HG02884 (cell line): ENCODE results near the gene SEC16A.
"Not testable (repeated sequence)": the region's sequence is repeated elsewhere in the genome, so short reads cannot be mapped to it uniquely, and the experiment has no call there.

Experiments used
- ATAC-seq: cut with Tn5 transposase; IDR thresholded peaks from one replicate; pipeline ENCODE4 v1.9.1; 2021; ENCODE audit warnings: mild to moderate bottlenecking, moderate library complexity; ENCODE audit not compliant: unreplicated experiment

SEC16A gene

DNA sequence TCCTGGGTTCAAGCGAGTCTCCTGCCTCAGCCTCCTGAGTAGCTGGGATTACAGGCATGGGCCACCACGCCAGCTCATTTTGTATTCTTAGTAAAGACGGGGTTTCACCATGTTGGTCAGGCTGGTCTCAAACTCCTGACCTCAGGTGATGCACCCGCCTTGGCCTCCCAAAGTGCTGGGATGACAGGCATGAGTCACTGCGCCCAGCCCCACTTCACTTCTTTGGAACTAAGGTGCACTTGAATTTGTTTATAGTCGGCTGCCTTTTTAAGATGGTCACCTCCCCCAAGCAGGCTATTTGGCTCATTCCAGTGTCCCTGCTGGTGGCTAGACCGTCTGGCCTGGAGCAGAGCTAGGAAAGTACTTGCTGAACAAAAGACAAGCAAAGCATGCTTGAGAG lies 57.5 kb downstream of the SEC16A start:
- not testable (repeated sequence) for ATAC-seq

DNA sequence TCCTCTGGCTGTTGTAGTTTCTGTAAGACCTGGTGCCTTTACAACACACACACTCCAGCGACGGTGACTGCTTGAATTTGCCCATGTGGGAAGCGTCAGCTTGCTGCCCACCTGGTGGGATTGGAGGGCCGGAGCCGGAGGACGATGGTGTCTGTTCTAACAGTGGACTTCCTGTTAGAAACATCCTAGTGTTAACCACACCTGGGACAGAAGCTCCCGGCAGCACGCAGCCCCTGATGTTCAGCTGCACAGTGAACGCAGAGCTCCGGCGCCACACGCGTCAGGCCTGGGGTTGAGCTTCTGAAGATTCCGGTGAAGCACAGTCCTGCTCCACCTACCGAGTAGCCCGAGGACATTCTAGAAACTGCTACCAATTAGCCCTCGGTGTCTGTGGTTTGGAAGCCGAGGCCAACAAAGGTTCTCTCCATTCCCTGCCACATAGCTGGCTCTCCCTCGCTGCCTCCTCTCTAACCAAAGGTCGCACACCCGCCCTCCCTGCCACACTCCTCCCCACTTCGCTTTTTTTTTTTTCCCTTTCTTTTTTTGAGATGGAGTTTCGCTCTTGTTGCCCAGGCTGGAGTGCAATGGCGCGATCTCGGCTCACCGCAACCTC lies 58.0 kb downstream of the SEC16A start:
- ATAC-seq, result no peak

DNA sequence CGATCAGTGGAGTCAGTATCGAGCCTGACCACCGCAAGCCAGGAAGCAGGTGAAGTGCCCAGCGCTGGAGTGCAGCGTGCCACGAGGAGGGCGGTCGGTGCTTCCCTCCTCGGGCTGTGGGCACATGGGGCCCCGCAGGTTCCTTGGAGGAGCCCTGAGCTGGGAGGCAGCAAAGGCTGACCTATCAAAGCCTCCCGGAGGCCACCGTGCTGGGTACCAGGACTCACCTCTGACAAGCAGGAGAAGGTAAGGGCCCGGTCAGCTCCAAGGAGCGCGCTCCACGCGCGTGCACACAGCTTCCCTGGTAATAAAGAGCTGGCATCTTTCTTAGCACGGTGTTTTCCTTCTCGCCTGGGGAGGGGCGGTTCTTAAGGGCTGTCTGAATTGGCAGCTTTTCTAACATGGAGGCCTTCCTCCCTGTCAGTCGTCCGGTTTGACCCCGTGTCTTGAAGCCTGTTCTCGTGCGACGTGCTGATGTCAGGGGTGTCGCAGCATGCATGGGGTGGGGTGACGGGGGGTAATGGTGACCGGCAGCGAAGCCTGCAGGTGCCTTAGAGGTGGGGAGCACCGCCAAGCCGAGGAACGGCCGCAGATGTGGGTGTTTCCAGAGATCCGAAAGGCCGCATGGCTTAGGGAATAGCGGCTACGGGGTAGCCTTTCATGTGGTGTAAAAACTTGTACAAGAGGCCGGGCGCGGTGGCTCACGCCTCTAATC lies 59.3 kb downstream of the SEC16A start:
- no peak for ATAC-seq

DNA sequence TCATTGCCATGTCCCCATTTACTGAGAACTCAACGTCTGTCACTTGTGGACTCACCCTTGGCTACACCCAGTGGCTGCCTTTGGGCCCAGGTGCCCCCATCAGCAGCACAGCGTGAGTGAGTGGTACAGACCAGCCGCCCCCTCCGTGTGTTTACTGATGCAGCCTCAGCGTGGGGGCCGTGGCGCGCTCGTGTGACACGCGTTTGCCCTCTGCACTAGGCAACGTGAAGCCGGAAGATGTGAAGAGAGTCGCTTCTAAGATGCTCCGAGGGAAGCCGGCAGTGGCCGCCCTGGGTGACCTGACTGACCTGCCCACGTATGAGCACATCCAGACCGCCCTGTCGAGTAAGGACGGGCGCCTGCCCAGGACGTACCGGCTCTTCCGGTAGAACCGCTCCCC lies 60.0 kb downstream of the SEC16A start:
- ATAC-seq, result no peak

DNA sequence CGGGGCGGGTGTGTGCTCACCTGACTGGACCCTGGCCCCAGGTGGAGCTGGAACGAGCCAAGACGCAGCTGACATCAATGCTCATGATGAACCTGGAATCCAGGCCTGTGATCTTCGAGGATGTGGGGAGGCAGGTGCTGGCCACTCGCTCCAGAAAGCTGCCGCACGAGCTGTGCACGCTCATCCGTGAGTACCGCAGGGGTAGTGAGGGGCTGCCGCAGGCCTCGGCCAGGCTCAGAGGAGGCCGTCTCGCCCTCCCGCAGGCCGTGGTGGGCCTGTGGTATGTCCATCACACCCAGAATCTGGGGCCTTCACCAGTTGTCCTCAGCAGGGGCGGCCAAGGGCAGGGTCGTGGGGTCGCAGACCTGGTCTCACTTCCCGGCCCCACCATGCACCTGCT lies 61.0 kb downstream of the SEC16A start:
- no peak for ATAC-seq

DNA sequence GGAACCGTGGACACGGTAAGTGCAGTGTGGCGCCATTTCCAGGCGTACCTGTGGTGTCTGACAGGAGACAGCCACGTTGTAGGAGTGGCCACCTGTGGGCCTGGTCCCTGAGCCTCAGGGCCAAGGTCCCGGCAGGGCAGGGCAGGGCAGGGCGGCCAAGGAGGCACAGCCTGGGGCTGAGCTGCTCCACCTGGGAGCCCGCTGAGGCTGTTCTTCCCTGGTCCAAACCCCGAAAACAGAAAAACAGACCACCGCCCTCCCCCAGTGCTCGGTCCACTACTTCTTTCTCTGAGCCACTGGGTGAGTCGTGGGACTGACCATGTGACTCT lies 63.8 kb downstream of the SEC16A start:
- ATAC-seq, result no peak

DNA sequence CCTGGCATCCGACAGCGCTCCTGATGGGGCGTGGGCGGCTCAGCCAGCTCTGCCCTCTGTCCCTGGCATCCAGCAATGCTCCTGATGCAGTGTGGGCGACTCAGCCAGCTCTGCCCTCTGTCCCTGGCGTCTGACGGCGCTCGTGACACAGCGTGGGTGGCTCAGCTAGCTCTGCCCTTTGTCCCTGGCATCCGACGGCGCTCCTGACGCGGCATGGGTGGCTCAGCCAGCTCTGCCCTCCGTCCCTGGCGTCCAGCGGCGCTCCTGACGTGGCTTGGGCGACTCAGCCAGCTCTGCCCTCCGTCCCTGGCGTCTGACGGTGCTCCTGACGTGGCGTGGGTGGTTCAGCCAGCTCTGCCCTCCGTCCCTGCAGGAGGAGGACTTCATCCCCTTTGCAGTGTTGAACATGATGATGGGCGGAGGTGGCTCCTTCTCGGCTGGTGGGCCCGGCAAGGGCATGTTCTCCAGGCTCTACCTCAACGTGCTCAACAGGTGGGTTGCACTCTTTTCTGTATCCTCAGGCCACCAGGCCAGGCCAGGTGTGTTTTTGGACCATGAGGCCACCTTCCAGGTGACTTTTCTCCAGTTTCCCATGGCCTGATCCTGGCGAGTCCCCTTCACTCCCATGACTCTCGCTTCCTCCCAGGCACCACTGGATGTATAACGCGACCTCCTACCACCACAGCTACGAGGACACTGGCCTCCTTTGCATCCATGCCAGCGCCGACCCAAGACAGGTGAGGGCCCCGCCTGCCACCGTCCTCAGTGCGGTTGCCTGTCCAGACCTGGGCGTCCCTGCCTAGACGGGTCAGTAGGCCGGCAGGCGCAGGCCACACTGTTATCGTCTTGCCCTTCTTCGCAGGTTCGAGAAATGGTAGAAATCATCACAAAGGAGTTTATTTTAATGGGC lies 64.4 kb downstream of the SEC16A start:
- ATAC-seq, result no peak

DNA sequence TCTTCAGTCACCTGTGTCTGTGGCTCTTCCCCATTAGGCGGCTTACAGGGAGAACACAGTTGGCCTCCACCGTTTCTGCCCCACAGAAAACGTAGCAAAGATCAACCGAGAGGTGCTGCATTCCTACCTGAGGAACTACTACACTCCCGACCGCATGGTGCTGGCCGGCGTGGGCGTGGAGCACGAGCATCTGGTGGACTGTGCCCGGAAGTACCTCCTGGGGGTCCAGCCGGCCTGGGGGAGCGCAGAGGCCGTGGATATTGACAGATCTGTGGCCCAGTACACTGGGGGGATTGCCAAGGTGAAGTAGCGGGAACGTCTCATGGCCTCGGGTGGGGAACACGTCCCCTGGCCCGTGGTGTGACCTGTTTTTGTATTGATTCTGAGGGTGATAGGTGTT lies 65.9 kb downstream of the SEC16A start:
- ATAC-seq, result no peak

DNA sequence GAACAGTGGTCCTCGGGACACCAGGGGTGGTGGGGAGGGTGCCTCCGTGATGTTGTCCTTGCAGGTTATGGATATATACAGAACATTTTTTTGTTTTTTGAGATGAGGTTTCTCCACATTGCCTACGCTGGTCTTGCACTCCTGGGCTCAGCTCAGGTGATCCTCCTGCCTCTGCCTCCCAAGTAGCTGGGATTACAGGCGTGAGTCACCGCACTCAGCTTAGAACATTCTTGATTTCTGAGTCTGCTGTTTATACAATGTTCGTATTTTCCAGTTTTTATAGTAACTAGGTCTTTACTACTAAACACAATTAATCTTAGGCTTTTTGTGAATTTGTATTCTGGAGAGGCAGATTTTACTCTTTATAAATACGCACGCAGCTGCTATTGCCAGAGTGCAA lies 66.4 kb downstream of the SEC16A start:
- no peak for ATAC-seq

DNA sequence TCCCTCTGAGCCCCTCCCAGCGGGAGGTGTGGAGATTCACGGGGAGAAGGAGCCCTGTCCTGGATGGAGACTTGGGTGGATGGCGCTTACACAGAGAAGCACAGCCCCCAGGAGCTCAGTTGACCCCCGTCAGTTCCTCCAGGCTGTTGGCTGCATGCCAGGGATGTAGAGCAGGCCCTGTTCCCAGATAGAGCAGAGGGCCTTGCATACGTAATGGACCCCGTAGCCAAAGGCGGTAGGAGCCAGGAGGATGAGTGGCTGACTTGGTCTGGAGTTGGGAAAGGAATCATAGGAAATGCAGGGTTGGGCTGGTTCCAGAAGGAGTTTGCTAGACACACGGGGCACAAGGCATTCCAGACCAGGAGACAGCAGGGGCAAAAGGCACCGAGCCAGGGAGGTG lies 69.9 kb downstream of the SEC16A start:
- ATAC-seq, result no peak

DNA sequence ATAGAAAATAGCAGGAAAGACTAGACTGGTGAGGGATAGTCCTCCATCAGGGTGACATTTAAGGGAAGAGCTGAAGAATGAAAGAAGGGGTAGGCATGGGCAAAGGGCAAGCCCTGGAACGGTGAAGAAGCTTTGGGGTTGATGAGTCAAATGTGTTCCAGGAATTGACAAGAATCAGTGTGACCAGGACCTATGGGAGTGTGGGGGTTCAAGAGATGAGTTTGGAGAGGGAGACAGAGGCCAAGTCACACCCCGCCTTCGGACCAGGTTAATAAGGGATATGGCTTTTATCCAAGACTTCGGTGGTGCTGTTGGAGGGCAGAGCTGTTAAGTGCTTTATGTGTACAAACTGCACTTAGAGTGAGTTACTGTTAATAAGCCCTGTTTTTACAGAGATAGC lies 71.5 kb downstream of the SEC16A start:
- ATAC-seq, result no peak

DNA sequence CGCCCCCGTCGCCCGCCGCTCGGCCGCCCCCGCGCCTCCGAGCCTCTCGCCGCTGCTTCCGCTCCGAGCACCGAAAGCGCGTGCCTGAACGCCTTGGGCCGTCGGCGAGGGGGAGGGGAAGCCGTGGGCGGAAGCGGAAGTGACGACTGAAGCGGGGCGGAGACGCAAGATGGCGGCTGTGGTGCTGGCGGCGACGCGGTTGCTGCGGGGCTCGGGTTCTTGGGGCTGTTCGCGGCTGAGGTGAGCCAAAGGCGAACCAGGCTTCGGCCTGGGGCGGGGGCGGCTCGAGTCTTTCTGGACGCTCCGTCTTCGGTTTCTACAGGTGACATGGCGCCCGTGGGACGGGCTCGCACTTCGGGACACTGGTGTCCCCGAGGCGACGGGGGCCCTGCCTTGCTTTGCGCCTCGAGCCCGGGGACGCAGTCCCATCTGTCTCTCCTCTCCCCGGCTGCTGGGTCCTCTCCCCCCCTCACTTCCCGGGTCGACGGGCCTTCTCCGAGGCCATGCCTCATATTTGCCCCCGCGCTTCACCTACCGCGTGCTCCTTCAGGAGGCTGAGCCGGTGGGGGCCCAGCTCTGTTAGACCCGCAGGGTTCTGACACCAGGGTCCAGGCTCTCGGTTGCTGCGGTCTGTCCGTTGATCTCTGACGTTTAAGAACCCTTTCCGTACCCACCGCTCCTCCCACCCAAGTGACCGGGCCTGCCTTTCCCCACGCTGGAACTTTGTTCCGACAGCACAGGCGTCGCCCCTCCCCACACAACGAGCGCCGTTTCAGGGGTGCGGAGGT lies 72.1 kb downstream of the SEC16A start, which contains the start of the genes ENTR1 and PMPCA:
Gene ENTR1, minus strand, starts transcription at position 115 of the 788 bp plus-strand sequence. CDS start 217 bp downstream, outside the sequence.
Gene PMPCA, plus strand, starts transcription at position 159 of the 788 bp plus-strand sequence. Its CDS starts 11 bp downstream, at position 170.
- peak; percentile 72 for ATAC-seq

DNA sequence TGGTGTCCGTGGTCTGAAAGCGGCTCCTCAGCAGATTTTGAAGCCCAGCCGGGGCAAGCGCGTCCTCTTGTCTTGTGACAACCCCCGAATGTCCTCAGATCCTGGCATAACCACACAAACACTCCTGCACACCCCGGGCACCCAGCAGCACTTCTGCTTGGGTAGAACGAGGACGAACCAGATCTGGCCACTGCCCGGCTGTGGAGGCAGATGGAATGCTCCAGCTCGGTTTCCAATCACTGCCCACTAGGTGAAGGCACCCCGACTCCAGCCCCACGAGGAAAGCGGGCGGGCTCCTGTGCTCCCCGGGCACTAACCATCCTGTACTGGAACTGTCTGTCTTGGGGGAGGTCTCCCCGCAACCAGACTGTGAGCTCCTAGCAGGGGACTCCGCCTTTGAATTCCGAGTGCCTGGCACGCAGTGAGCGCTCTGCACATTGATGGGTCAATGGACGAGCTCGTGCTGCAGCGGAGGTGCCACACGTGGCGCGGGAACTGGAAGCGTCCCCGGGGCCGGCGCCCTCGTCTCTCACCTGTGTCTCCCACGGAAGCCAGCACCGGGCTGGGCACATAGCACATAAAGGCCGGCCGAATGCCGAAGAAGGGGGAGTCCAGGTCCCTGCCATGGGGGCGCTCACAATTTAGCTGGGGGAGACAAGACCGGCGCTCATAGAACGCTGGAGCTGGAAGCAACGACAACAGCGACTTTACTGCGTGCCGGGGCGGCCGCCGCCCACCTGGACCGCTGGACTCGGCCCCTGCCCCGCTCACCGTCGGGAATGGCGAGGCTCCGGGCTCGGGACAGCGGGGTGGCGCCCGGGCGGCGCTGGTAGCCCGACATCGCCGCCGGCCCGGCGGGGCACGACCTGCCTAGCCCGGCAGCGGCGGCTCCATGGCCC lies 73.0 kb downstream of the SEC16A start:
- ATAC-seq, result peak; percentile 33

DNA sequence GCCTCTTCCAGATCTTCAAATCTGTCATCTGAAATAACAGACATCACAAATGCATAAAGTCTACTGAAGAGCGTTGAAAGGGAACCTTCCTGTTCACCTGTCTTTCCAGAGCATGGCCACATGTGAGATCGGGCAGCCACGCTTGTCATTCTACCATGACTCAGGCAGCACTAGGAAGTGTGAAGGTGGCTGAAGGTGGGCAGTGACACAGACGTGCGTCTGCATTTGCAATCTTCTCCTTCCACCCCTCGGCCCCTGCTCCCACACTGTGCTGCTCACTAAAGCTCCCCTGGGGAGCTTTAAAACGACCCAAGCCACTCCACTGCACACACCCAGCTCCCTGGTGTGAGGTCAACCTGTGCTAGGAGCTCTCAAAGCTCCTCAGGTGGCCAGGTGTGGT lies 74.9 kb downstream of the SEC16A start:
- ATAC-seq, result no peak

DNA sequence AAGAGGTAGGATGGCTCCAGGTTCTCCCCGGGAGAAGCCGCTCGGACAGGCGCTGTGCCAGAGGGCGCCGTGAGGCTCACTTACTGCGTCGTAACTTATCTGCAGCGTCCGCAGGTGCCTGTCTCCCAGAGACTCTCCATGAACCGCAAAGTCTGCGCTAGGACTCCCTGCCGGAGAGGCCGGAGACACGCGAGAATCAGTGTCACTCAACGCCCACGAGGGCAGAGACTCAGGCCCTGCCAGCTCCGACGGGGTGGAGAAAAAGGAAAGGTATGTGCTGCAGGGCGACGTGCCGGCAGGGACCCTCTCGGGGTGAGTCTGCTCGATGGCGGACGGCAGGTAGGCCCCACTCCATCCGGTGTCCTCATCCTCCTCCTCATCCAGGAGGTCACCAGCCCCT lies 75.8 kb downstream of the SEC16A start:
- ATAC-seq, result not testable (repeated sequence)

DNA sequence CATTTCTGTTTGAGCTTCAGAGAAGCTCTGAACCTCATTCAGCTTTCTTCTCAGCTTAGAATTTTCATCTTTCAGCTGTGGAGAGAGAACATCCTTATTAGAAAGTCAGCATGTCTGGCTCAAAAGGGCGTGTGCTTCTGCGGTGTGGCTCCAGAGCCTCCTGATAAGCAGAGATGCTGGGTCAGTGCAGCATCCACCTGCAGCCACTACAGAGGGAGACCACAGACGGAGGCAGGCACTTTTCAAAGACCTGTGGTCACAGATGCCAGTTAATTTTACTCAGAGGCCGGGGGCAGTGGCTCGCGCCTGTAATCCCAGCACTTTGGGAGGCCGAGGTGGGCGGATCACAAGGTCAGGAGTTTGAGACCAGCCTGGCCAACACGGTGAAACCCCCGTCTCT lies 76.9 kb downstream of the SEC16A start:
- not testable (repeated sequence) for ATAC-seq

DNA sequence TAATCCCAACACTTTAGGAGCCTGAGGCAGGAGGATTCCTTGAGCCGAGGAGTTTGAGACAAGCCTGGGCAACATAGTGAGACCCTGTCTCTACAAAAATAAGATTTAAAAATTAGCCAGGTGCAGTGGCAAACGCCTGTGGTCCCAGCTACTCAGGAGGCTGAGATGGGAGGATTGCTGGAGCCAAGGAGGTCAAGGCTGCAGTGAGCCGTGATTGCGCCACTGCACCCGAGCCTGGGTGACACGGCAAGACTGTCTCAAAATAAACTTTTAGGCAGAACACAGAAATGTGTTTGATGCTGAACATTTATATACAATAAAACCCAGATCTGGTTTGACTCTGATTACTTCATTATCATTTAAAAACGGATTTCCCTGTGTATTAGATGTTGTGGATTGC lies 77.4 kb downstream of the SEC16A start:
- no peak for ATAC-seq

DNA sequence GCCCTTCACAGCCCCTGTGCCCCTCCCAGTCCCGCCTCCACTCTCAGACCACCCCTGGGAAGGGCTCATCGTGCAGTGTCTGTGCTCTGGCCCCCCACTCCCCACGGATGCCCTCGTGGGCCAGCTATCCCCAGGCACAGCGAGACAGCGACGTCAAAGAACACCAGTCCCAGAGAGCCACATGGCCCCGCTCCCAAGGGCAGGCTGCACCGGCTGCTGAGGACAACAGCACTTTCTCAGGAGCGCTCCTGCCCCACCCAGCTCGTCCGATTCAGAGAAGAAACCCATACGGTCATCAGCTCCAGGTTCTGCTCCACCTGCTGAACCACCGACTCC lies 78.1 kb downstream of the SEC16A start:
- ATAC-seq, result no peak

DNA sequence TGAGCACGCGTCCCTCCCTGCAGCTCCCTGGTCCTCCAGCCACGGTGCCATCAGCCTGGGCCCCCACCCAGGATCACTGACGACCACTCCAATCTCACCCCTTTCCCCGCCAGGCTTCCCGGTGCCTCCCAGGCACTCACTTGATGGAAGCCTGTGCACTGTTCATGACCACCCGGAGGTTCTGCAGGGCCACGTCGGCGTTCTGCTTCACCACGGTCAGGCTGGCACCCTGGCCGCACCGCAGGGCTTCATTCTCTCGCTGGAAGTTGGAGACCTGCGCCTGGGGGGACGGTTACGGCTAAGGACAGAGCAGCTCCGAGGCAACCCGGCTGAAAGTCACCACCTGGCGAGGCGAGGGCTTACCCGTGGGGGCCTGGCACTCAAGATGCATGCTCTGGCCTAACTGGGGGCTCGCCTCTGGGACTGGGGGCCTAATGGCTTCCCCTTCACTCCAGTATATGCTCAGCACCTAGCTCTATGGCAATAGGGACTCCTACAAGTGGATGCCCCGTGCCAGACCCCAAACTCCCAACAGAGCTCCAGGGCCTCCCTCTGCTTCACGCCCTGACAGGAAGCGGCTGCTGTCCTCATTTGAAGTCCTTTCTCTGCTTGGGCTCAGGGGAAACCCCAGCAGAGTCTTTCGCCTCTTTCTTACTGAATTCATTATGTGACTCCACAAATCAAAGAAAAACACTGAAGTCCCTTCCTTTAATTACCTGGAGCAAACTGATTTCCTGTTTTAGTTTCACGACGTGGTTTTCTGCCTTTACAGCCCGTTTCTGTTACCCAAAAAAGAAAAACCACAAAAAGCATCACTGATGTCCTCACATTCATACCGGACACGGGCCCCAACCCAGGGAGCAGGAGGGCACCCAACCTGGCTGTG lies 78.7 kb downstream of the SEC16A start:
- no peak for ATAC-seq
